ENCODE data around the gene MYZAP.

GRCh38 chr15:57706405-57707209 is 114.9 kb downstream of the MYZAP start, which contains the start of gene POLR2M:
- TF ChIP-seq POLR2A (IDR thresholded peaks at IDR 0.05) = peak in 1 of 3 donors; percentile 22
- TF ChIP-seq, protein P1, sequence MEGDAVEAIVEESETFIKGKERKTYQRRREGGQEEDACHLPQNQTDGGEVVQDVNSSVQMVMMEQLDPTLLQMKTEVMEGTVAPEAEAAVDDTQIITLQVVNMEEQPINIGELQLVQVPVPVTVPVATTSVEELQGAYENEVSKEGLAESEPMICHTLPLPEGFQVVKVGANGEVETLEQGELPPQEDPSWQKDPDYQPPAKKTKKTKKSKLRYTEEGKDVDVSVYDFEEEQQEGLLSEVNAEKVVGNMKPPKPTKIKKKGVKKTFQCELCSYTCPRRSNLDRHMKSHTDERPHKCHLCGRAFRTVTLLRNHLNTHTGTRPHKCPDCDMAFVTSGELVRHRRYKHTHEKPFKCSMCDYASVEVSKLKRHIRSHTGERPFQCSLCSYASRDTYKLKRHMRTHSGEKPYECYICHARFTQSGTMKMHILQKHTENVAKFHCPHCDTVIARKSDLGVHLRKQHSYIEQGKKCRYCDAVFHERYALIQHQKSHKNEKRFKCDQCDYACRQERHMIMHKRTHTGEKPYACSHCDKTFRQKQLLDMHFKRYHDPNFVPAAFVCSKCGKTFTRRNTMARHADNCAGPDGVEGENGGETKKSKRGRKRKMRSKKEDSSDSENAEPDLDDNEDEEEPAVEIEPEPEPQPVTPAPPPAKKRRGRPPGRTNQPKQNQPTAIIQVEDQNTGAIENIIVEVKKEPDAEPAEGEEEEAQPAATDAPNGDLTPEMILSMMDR (IDR thresholded peaks at IDR 0.05 in 8 of 11, conservative IDR thresholded peaks at IDR 0.05 in 3 of 11) = no peak
- peak; percentile 91 to 94 (median 93) for TF ChIP-seq POLR2AphosphoS5 (IDR thresholded peaks at IDR 0.05)

Data from spleen (tissue), 7 donors.